LNCaP clone FGC (cell line): ENCODE results near the gene CSRP1.
"Not testable (repeated sequence)": the region's sequence is repeated elsewhere in the genome, so short reads cannot be mapped to it uniquely, and the experiment has no call there.

Experiments used
- DNase-seq: peaks from one replicate; pipeline ENCODE4 v3.0.0-alpha.2; 2011; ENCODE audit warnings: low read depth
- H3K4me3 ChIP-seq: 2 replicates; pipeline ENCODE4 v1.5.1; 2011; ENCODE audit warnings: mild to moderate bottlenecking, low read depth, low read length, control low read depth
- CTCF ChIP-seq: IDR thresholded peaks from 2 replicates; pipeline ENCODE4 v1.5.1; 2012; ENCODE audit warnings: mild to moderate bottlenecking; ENCODE audit not compliant: control insufficient read depth, insufficient read depth; ENCODE audit errors: extremely low read depth

The CSRP1 gene

GRCh38 chr1:201495551-201496295, 11.2 kb downstream of the CSRP1 start:
- peak; percentile 66 for DNase-seq
- TF ChIP-seq CTCF = no peak

GRCh38 chr1:201493757-201494617, 12.9 kb downstream of the CSRP1 start:
- no peak overlapping the region for H3K4me3 ChIP-seq
- no peak for DNase-seq
- no peak for TF ChIP-seq CTCF

More at GRCh38 chr1:201495551-201496295, 11.2 kb downstream of the CSRP1 start:
- H3K4me3 ChIP-seq = no peak overlapping the region

GRCh38 chr1:201493026-201493656, 13.8 kb downstream of the CSRP1 start:
- not testable (repeated sequence) for DNase-seq, H3K4me3 ChIP-seq

GRCh38 chr1:201491896-201492511, 14.9 kb downstream of the CSRP1 start:
- no peak overlapping the region for H3K4me3 ChIP-seq
- DNase-seq = no peak

GRCh38 chr1:201490708-201491131, 16.2 kb downstream of the CSRP1 start:
- TF ChIP-seq CTCF = no peak
- H3K4me3 ChIP-seq = no peak overlapping the region
- no peak for DNase-seq

More at GRCh38 chr1:201491896-201492511, 14.9 kb downstream of the CSRP1 start:
- TF ChIP-seq CTCF = no peak

GRCh38 chr1:201489643-201490261, 17.2 kb downstream of the CSRP1 start:
- no peak for TF ChIP-seq CTCF
- no peak for DNase-seq
- H3K4me3 ChIP-seq = no peak overlapping the region
